Activated CD8-positive, alpha-beta T cell treated with anti-CD3 and anti-CD28 coated beads for 36 hours (primary cell): ENCODE measurements around the gene CAPN6. TPM values are rescaled to one million over a fixed set of nuclear protein-coding genes. Genes with fewer than 3 reads are reported as not detected.

ENCODE experiments used
- ATAC-seq: fragments of 200-7000 bp; cut with Tn5 transposase; one replicate; pipeline ENCODE4 v1.10.0; 2021; ENCODE audit warnings: mild to moderate bottlenecking, moderate library complexity
- CTCF ChIA-PET: fragments of 350-600 bp; sonication (Branson Sonifier 250); formaldehyde crosslinking; loops from one replicate; lab custom pipeline; 2021; ENCODE audit warnings: antibody characterized with exemption; lab: Charles Lee
- POLR2A ChIA-PET: fragments of 350-600 bp; sonication (Branson Sonifier 250); formaldehyde crosslinking; loops from one replicate; lab custom pipeline; 2021; ENCODE audit warnings: antibody characterized with exemption; lab: Charles Lee
- DNase-seq: peaks from one replicate; pipeline ENCODE4 v3.0.0-alpha.2; 2020
- H3K27ac Mint-ChIP-seq: one replicate; pipeline ENCODE4 v1.8.0; 2021; ENCODE audit warnings: mild to moderate bottlenecking, mixed read lengths
- H3K27me3 Mint-ChIP-seq: one replicate; pipeline ENCODE4 v1.8.0; 2021; ENCODE audit warnings: mixed read lengths
- H3K36me3 Mint-ChIP-seq: one replicate; pipeline ENCODE4 v1.8.0; 2021; ENCODE audit warnings: low read depth, mixed read lengths
- H3K4me1 Mint-ChIP-seq: one replicate; pipeline ENCODE4 v1.8.0; 2021; ENCODE audit warnings: low read depth, mixed read lengths
- H3K4me3 Mint-ChIP-seq: one replicate; pipeline ENCODE4 v1.8.0; 2021; ENCODE audit warnings: mild to moderate bottlenecking, moderate library complexity, mixed read lengths
- H3K9me3 Mint-ChIP-seq: one replicate; pipeline ENCODE4 v1.8.0; 2021; ENCODE audit warnings: mixed read lengths
- intact Hi-C: fragments of 100-400 bp; cut with micrococcal nuclease; formaldehyde crosslinking; loops from one replicate; pipeline ENCODE4 v1.10.0; 2022
- total RNA-seq, 2 experiments: library from RNA; stranded (reverse); gene quantifications; one replicate each; pipeline ENCODE4 v1.2.3, GENCODE V29; 2021
- TF ChIP-seq, protein P1 (sequence below): fragments of 200-600 bp; IDR thresholded peaks from one replicate; pipeline ENCODE4 v1.8.0; 2022; ENCODE audit warnings: antibody characterized with exemption, mild to moderate bottlenecking

Gene CAPN6
- total RNA-seq, 2 experiments from 2014 or later: not detected

DNA sequence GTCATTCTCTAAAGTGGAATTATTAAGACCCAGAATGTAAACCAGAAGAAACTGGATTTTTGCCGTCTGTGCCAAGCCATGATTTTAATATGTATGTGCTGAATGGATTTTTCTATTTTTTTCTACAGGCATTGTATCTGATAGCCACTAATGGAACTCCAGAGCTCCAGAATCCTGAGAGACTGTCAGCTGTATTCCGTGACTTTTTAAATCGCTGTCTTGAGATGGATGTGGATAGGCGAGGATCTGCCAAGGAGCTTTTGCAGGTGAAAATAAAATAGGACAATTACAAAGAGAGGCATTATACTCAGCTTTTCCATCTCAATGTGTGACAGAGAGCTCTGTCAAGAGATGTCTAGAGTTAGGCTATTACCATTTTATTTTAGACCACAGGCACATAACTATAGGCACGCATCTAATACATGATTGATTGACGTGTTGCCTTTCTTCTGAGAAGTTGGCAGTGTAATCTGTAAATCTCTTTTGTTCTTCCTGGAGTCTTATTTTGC, 53.9 kb downstream of the CAPN6 start:
- no peaks in the 10 kb centered on the region for H3K4me1 Mint-ChIP-seq
- DNase-seq (no peak), ATAC-seq (no peak)
- TF ChIP-seq, protein P1, sequence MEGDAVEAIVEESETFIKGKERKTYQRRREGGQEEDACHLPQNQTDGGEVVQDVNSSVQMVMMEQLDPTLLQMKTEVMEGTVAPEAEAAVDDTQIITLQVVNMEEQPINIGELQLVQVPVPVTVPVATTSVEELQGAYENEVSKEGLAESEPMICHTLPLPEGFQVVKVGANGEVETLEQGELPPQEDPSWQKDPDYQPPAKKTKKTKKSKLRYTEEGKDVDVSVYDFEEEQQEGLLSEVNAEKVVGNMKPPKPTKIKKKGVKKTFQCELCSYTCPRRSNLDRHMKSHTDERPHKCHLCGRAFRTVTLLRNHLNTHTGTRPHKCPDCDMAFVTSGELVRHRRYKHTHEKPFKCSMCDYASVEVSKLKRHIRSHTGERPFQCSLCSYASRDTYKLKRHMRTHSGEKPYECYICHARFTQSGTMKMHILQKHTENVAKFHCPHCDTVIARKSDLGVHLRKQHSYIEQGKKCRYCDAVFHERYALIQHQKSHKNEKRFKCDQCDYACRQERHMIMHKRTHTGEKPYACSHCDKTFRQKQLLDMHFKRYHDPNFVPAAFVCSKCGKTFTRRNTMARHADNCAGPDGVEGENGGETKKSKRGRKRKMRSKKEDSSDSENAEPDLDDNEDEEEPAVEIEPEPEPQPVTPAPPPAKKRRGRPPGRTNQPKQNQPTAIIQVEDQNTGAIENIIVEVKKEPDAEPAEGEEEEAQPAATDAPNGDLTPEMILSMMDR: no peak
- H3K9me3 Mint-ChIP-seq: no peaks in the 10 kb centered on the region
- no peak overlapping the region for H3K27ac Mint-ChIP-seq
- intact Hi-C loops: no loop called here
- CTCF ChIA-PET: no interaction called here
- H3K27me3 Mint-ChIP-seq: peaks cover 4% of the 10 kb centered on the region
- H3K4me3 Mint-ChIP-seq: no peak overlapping the region
- POLR2A ChIA-PET: no interaction called here
- no peaks in the 10 kb centered on the region for H3K36me3 Mint-ChIP-seq

DNA sequence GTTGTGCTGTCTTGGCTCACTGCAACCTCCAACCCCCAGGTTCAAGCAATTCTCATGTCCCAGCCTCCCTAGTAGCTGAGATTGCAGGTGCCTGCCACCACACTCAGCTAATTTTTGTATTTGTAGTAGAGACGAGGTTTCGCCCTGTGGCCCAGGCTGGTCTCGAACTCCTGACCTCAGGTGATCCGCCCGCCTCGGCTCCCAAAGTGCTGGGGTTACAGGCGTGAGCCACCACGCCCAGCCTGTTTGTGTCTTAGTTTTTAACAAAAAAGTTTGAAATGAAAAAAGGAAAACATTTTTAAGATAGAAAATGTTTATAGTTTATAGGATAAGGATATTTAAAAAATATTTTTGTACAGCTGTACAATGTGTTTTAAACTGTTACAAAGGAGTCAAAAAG, 62.4 kb downstream of the CAPN6 start:
- H3K4me3 Mint-ChIP-seq: no peak overlapping the region
- no peak for ATAC-seq
- ChIA-PET POLR2A (no interaction called here), CTCF (no interaction called here)
- peaks cover 5% of the 10 kb centered on the region for H3K27me3 Mint-ChIP-seq
- TF ChIP-seq, protein P1: no peak
- intact Hi-C loops: no loop called here
- no peaks in the 10 kb centered on the region for H3K36me3 Mint-ChIP-seq
- H3K4me1 Mint-ChIP-seq: no peaks in the 10 kb centered on the region
- no peak for DNase-seq
- H3K9me3 Mint-ChIP-seq: no peaks in the 10 kb centered on the region
- no peak overlapping the region for H3K27ac Mint-ChIP-seq

DNA sequence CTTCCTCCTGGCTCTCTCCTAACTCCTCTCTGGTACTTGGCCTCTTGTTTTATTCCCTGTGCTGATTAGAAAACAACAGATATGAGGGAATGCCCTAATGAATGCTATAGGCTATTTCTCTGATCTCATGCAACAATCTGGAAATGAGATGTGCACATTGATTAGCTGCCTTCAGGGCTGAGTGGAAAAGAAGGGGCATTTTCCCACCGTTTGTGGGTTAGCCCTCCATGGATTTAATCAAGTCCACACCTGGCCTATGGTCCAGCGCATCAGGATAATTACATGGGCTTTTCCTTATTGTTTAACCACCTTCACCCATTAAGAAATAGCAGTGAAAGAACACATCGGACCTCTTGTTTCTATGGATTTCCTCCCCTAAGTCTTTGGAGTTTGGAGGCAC, 70.0 kb downstream of the CAPN6 start:
- H3K36me3 Mint-ChIP-seq: no peaks in the 10 kb centered on the region
- intact Hi-C loops: no loop called here
- H3K27ac Mint-ChIP-seq: no peak overlapping the region
- no peaks in the 10 kb centered on the region for H3K9me3 Mint-ChIP-seq
- CTCF ChIA-PET: no interaction called here
- H3K27me3 Mint-ChIP-seq: no peaks in the 10 kb centered on the region
- H3K4me3 Mint-ChIP-seq: no peak overlapping the region
- H3K4me1 Mint-ChIP-seq: no peaks in the 10 kb centered on the region
- TF ChIP-seq, protein P1: no peak
- DNase-seq (no peak), ATAC-seq (no peak)
- POLR2A ChIA-PET: no interaction called here

DNA sequence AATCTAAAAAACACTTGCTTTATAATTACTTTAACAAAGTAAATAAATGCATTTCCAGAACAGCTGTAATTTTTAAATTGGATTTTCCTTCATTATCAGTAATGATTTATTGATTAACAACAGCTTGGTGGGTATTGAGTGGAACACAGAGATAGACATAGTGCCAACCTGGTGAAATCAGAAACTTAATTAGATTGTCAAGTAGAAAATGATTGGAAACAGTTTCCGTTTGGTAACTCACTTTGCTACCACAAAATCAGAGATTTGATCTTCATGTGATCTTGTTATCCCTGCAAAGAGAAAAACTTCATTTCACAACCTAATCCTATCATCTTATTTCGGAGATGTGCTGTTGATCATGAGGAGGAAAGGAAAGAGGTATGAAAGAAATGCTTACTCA, 70.8 kb downstream of the CAPN6 start:
- ATAC-seq: no peak
- Mint-ChIP-seq H3K9me3 (no peaks in the 10 kb centered on the region), H3K27ac (no peak overlapping the region), H3K4me3 (no peak overlapping the region), H3K27me3 (no peaks in the 10 kb centered on the region), H3K36me3 (no peaks in the 10 kb centered on the region), H3K4me1 (no peaks in the 10 kb centered on the region)
- POLR2A ChIA-PET: no interaction called here
- CTCF ChIA-PET: no interaction called here
- DNase-seq: no peak
- intact Hi-C loops: no loop called here
- TF ChIP-seq, protein P1: no peak

Other genes with a start within 250 kb of the CAPN6 start
- under 1 TPM; 0.07 to 0.18 TPM for gene PAK3, start 174.3 kb downstream of the CAPN6 start, total RNA-seq
- gene DCX, start 141.7 kb upstream of the CAPN6 start, total RNA-seq: not detected
- not detected for gene SERTM2, start 241.2 kb upstream of the CAPN6 start, total RNA-seq